Type B pancreatic cell (in vitro differentiated cells): ENCODE measurements around the gene NCAM1. TPM values are rescaled to one million over a fixed set of nuclear protein-coding genes. Genes with fewer than 3 reads are reported as not detected.

Source experiments
- DNase-seq: peaks from one replicate; pipeline ENCODE4 v3.0.0; 2021; ENCODE audit warnings: mixed read lengths; ENCODE audit not compliant: unreplicated experiment; ENCODE audit errors: extremely low spot score
- H3K27ac Mint-ChIP-seq: 2 replicates; pipeline ENCODE4 v1.8.0; 2021; ENCODE audit warnings: mild to moderate bottlenecking, mixed read lengths
- H3K27me3 Mint-ChIP-seq: 2 replicates; pipeline ENCODE4 v1.8.0; 2021; ENCODE audit warnings: mixed read lengths
- H3K36me3 Mint-ChIP-seq: 2 replicates; pipeline ENCODE4 v1.8.0; 2021; ENCODE audit warnings: mixed read lengths
- H3K4me1 Mint-ChIP-seq: one replicate; pipeline ENCODE4 v1.8.0; 2021; ENCODE audit warnings: mixed read lengths; ENCODE audit not compliant: unreplicated experiment
- H3K4me3 Mint-ChIP-seq: 2 replicates; pipeline ENCODE4 v1.8.0; 2021; ENCODE audit warnings: mild to moderate bottlenecking, mixed read lengths
- H3K9me3 Mint-ChIP-seq: 2 replicates; pipeline ENCODE4 v1.8.0; 2021; ENCODE audit warnings: mixed read lengths
- total RNA-seq: library from RNA; stranded (reverse); gene quantifications from 2 replicates; pipeline ENCODE4 v1.2.1, GENCODE V29; 2021; ENCODE audit warnings: low replicate concordance
- TF ChIP-seq, protein P1 (sequence below): fragments of 200-600 bp; sonication (generic); conservative IDR thresholded peaks from 2 replicates; pipeline ENCODE4 v1.5.0; 2021; ENCODE audit warnings: antibody characterized with exemption, mild to moderate bottlenecking

NCAM1 gene
- total RNA-seq, 1 donor from 2014 or later = 106 TPM

DNA sequence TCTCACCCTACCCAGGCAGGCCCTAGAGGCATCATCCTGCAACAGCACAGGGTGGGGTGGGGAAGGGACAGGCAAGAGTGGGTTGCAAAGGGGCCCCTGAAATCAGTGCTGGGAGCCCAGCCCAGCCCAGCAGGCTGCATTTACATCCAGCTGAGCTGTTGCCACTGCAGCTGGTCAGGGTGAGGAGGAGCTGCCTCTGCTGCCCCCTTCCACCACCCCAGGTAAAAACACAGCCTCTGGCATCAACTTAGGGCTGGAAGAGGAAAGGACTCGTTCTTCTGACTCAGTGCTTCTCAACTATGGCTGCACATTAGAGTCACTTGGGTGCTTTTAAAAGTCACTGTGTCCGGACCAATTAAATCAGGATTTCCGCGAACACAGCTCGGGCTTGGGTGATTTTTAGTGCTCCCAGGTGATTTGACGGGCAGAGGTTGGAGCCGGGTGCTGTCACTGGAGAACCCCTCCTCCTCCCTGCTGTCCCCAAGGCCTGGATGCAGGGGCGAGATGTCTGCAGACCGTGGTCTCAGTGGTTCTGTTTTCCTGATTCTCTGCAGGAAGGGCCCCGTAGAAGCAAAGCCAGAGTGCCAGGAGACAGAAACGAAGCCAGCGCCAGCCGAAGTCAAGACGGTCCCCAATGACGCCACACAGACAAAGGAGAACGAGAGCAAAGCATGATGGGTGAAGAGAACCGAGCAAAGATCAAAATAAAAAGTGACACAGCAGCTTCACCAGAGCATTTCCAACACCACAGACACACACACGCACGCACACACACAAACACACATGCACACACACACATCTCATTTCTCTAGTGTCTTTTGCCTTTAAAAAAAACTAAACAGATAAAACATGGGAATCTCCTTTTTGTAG is 313.7 kb downstream of the NCAM1 start:
- H3K27ac Mint-ChIP-seq = no peak overlapping the region

DNA sequence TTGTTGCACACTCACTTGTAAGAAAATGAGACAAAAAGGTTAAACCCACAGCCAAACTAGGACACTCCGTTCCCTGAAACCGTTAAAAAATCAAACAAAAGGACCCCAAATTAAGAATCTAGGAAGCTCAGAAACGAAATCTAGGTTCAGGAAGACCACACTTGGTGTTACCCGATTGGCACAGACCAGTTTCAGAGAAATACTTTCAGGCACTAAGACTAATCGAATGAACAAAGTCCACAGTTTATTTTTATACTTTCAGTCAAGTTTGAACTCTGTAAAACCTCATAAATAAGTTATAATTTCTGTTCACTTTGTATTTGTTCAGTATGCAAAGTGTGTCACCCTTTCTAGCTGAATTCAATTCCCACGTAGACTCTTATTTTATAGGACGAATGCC is 314.4 kb downstream of the NCAM1 start:
- Mint-ChIP-seq H3K27me3 (peaks cover 5% of the 10 kb centered on the region), H3K4me3 (no peak overlapping the region), H3K27ac (no peak overlapping the region), H3K36me3 (peaks cover 12% of the 10 kb centered on the region), H3K9me3 (no peaks in the 10 kb centered on the region), H3K4me1 (peaks cover 3% of the 10 kb centered on the region)
- TF ChIP-seq, protein P1, sequence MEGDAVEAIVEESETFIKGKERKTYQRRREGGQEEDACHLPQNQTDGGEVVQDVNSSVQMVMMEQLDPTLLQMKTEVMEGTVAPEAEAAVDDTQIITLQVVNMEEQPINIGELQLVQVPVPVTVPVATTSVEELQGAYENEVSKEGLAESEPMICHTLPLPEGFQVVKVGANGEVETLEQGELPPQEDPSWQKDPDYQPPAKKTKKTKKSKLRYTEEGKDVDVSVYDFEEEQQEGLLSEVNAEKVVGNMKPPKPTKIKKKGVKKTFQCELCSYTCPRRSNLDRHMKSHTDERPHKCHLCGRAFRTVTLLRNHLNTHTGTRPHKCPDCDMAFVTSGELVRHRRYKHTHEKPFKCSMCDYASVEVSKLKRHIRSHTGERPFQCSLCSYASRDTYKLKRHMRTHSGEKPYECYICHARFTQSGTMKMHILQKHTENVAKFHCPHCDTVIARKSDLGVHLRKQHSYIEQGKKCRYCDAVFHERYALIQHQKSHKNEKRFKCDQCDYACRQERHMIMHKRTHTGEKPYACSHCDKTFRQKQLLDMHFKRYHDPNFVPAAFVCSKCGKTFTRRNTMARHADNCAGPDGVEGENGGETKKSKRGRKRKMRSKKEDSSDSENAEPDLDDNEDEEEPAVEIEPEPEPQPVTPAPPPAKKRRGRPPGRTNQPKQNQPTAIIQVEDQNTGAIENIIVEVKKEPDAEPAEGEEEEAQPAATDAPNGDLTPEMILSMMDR = no peak
- DNase-seq = no peak

More for the DNA sequence above, 313.7 kb downstream of the NCAM1 start:
- TF ChIP-seq, protein P1 = peak; percentile 40
- Mint-ChIP-seq H3K27me3 (peaks cover 5% of the 10 kb centered on the region), H3K4me1 (peaks cover 3% of the 10 kb centered on the region), H3K36me3 (peaks cover 18% of the 10 kb centered on the region), H3K9me3 (no peaks in the 10 kb centered on the region), H3K4me3 (no peak overlapping the region)
- no peak for DNase-seq

DNA sequence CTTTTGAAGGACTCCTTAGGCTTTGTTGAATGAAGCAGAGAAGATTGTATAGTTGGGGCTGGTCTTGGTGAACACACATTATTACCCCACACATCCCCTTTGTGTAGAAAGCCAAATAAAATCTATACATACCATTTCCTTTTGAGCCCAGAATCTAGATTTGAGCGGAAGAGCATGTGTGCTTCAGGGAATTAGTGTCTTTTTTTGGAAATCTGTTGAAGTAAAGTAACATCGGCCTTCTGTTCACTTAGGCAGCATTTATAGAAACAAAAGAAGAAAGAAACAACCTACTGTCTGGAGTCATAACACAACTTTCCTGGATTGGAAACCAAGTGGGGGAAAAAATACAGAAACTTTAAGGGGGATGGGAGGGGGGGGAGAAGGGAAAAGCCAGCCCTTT is 315.2 kb downstream of the NCAM1 start:
- Mint-ChIP-seq H3K4me1 (peaks cover 3% of the 10 kb centered on the region), H3K36me3 (peaks cover 10% of the 10 kb centered on the region), H3K9me3 (no peaks in the 10 kb centered on the region), H3K27ac (no peak overlapping the region), H3K27me3 (peaks cover 5% of the 10 kb centered on the region), H3K4me3 (no peak overlapping the region)
- no peak for DNase-seq
- TF ChIP-seq, protein P1 = no peak

DNA sequence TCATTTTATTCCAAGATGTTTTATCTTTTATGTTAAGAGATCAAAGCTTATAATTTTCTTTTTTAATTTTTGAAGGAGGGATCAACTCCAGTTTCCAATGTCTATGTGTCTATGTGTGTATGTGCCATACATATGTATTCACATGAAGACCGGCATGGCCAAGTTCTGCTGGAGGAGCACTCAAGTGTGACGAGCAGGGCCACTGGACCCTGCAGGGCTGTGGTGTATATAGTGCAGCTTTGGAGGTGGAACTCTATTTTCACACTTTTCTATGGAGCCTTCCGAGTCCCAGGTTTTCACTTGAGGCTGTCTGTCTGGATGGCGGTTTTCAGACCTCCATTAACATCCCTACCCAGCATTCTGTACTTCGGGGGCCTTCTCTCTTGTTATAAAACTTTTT is 316.7 kb downstream of the NCAM1 start:
- Mint-ChIP-seq H3K4me1 (peaks cover under 1% of the 10 kb centered on the region), H3K9me3 (no peaks in the 10 kb centered on the region), H3K27me3 (peaks cover 5% of the 10 kb centered on the region), H3K27ac (no peak overlapping the region), H3K4me3 (no peak overlapping the region), H3K36me3 (peaks cover 7% of the 10 kb centered on the region)
- TF ChIP-seq, protein P1 = no peak
- peak; percentile 34 for DNase-seq

DNA sequence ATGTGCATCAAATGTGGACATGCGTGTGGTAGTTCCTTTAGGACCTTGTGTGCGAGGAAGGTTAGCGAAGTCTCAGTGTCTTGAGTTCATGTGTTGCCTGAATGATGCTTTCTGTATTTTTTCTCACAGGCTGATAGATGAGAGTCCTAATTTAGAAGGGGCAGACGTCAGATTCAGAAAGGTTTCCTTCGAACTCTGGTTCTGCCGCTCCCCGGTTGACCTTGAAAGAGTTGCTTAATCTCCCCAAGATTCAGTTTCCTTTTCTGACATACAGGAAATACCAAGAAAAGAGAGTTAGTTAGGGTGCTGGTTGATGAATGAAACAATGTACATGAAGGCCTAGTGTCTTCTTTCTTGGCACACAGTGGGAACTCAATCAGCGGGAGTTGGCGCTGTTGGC is 317.3 kb downstream of the NCAM1 start:
- Mint-ChIP-seq H3K27me3 (peaks cover 5% of the 10 kb centered on the region), H3K36me3 (peaks cover 7% of the 10 kb centered on the region), H3K9me3 (no peaks in the 10 kb centered on the region), H3K4me3 (no peak overlapping the region), H3K27ac (no peak overlapping the region), H3K4me1 (no peaks in the 10 kb centered on the region)
- TF ChIP-seq, protein P1 = no peak
- no peak for DNase-seq
